Measurements from ENCODE around the gene SIGLEC7. TPM values are rescaled to one million over a fixed set of nuclear protein-coding genes. Genes with fewer than 3 reads are reported as not detected.

SIGLEC7 gene
- polyA plus RNA-seq, 1 of the 3 experiments (the other 2 are of a cell fraction): not detected

DNA sequence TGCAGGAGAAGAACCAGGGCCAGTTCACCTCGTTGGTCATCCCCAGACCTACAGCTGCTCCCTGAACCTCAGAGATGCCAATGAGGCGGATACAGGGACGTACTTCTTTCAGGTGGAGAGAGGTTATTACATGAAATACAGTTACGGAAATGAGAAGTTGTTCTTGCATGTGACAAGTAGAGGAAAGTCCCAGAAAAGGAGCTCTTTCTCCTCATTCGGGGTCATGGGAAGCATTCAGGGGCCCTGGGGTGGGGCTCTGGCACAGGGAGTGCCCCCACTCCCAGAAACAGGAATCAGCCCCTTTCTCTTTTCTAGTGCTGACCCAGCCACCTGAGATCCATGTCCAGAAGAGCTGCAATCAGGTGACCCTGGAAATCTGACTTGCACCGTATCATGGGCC, 21.9 kb upstream of the SIGLEC7 start:
- no peak for DNase-seq
- CTCF ChIA-PET: interaction anchor here (1.3 kb wide), 2 partner anchors 10 to 12 kb away, joined by 4 to 6 read pairs; no protein-coding TSS in a partner anchor
- no peaks in the 10 kb centered on the region for H4K20me1 ChIP-seq (ENCODE audit: insufficient read depth)
- POLR2A ChIA-PET: no interaction called here
- no peak overlapping the region for H3K4me3 ChIP-seq (ENCODE audit: low read depth in 2 of 2, low read length in 1 of 2)
- H3K4me2 ChIP-seq: no peak overlapping the region
- TF ChIP-seq, protein P1, sequence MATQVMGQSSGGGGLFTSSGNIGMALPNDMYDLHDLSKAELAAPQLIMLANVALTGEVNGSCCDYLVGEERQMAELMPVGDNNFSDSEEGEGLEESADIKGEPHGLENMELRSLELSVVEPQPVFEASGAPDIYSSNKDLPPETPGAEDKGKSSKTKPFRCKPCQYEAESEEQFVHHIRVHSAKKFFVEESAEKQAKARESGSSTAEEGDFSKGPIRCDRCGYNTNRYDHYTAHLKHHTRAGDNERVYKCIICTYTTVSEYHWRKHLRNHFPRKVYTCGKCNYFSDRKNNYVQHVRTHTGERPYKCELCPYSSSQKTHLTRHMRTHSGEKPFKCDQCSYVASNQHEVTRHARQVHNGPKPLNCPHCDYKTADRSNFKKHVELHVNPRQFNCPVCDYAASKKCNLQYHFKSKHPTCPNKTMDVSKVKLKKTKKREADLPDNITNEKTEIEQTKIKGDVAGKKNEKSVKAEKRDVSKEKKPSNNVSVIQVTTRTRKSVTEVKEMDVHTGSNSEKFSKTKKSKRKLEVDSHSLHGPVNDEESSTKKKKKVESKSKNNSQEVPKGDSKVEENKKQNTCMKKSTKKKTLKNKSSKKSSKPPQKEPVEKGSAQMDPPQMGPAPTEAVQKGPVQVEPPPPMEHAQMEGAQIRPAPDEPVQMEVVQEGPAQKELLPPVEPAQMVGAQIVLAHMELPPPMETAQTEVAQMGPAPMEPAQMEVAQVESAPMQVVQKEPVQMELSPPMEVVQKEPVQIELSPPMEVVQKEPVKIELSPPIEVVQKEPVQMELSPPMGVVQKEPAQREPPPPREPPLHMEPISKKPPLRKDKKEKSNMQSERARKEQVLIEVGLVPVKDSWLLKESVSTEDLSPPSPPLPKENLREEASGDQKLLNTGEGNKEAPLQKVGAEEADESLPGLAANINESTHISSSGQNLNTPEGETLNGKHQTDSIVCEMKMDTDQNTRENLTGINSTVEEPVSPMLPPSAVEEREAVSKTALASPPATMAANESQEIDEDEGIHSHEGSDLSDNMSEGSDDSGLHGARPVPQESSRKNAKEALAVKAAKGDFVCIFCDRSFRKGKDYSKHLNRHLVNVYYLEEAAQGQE (IDR thresholded peaks at IDR 0.05; ENCODE audit: low read depth, low read length): no peak
- TF ChIP-seq YY1 (IDR thresholded peaks at IDR 0.05; ENCODE audit: low read depth): no peak
- TF ChIP-seq EP300 (IDR thresholded peaks at IDR 0.05; ENCODE audit: borderline replicate concordance in 1 of 2, low read depth in 1 of 2, low read length in 1 of 2): no peak
- no peak for TF ChIP-seq MEF2A (IDR thresholded peaks at IDR 0.05; ENCODE audit: borderline replicate concordance, low read depth)
- no peak for TF ChIP-seq RAD21 (IDR thresholded peaks at IDR 0.05; ENCODE audit: low read length)
- no peak for TF ChIP-seq SIN3A (IDR thresholded peaks at IDR 0.05; ENCODE audit: borderline replicate concordance, low read depth, low read length)
- TF ChIP-seq, protein P2, sequence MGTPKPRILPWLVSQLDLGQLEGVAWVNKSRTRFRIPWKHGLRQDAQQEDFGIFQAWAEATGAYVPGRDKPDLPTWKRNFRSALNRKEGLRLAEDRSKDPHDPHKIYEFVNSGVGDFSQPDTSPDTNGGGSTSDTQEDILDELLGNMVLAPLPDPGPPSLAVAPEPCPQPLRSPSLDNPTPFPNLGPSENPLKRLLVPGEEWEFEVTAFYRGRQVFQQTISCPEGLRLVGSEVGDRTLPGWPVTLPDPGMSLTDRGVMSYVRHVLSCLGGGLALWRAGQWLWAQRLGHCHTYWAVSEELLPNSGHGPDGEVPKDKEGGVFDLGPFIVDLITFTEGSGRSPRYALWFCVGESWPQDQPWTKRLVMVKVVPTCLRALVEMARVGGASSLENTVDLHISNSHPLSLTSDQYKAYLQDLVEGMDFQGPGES (IDR thresholded peaks at IDR 0.05; ENCODE audit: low read depth, low read length): no peak
- TF ChIP-seq, protein P3, sequence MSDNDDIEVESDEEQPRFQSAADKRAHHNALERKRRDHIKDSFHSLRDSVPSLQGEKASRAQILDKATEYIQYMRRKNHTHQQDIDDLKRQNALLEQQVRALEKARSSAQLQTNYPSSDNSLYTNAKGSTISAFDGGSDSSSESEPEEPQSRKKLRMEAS (IDR thresholded peaks at IDR 0.05; ENCODE audit: low read depth): no peak
- no peak for TF ChIP-seq POLR2AphosphoS5 (IDR thresholded peaks at IDR 0.05; ENCODE audit: low read depth, low read length)
- TF ChIP-seq MXI1 (IDR thresholded peaks at IDR 0.05; ENCODE audit: low read depth, low read length): no peak
- no peak for TF ChIP-seq TCF12 (IDR thresholded peaks at IDR 0.05)
- TF ChIP-seq GABPA (IDR thresholded peaks at IDR 0.05; ENCODE audit: low read depth): no peak
- TF ChIP-seq, protein P4, sequence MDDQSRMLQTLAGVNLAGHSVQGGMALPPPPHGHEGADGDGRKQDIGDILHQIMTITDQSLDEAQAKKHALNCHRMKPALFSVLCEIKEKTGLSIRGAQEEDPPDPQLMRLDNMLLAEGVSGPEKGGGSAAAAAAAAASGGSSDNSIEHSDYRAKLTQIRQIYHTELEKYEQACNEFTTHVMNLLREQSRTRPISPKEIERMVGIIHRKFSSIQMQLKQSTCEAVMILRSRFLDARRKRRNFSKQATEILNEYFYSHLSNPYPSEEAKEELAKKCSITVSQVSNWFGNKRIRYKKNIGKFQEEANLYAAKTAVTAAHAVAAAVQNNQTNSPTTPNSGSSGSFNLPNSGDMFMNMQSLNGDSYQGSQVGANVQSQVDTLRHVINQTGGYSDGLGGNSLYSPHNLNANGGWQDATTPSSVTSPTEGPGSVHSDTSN (IDR thresholded peaks at IDR 0.05): no peak
- TF ChIP-seq, protein P5, sequence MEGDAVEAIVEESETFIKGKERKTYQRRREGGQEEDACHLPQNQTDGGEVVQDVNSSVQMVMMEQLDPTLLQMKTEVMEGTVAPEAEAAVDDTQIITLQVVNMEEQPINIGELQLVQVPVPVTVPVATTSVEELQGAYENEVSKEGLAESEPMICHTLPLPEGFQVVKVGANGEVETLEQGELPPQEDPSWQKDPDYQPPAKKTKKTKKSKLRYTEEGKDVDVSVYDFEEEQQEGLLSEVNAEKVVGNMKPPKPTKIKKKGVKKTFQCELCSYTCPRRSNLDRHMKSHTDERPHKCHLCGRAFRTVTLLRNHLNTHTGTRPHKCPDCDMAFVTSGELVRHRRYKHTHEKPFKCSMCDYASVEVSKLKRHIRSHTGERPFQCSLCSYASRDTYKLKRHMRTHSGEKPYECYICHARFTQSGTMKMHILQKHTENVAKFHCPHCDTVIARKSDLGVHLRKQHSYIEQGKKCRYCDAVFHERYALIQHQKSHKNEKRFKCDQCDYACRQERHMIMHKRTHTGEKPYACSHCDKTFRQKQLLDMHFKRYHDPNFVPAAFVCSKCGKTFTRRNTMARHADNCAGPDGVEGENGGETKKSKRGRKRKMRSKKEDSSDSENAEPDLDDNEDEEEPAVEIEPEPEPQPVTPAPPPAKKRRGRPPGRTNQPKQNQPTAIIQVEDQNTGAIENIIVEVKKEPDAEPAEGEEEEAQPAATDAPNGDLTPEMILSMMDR (IDR thresholded peaks at IDR 0.05): no peak
- TF ChIP-seq FOSL2 (IDR thresholded peaks at IDR 0.05; ENCODE audit: borderline replicate concordance, low read depth): no peak
- TF ChIP-seq, protein P6, sequence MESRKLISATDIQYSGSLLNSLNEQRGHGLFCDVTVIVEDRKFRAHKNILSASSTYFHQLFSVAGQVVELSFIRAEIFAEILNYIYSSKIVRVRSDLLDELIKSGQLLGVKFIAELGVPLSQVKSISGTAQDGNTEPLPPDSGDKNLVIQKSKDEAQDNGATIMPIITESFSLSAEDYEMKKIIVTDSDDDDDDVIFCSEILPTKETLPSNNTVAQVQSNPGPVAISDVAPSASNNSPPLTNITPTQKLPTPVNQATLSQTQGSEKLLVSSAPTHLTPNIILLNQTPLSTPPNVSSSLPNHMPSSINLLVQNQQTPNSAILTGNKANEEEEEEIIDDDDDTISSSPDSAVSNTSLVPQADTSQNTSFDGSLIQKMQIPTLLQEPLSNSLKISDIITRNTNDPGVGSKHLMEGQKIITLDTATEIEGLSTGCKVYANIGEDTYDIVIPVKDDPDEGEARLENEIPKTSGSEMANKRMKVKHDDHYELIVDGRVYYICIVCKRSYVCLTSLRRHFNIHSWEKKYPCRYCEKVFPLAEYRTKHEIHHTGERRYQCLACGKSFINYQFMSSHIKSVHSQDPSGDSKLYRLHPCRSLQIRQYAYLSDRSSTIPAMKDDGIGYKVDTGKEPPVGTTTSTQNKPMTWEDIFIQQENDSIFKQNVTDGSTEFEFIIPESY (IDR thresholded peaks at IDR 0.05; ENCODE audit: borderline replicate concordance, low read depth): no peak
- no peak for TF ChIP-seq JUND (IDR thresholded peaks at IDR 0.05)
- no peak for TF ChIP-seq FOXJ3 (CRISPR knock-in tag; IDR thresholded peaks at IDR 0.05)
- no peaks in the 10 kb centered on the region for H3K9me2 ChIP-seq
- WGBS (ENCODE audit: low lambda C conversion rate): 34% methylated on average over 6 of the region's 6 CpGs
- no peak overlapping the region for H2AFZ ChIP-seq (ENCODE audit: low read depth)
- H3K4me1 ChIP-seq (ENCODE audit: control insufficient read depth in 1 of 2, insufficient read depth in 2 of 2, low read depth in 1 of 2, low read length in 1 of 2): no peaks in the 10 kb centered on the region
- H3F3A ChIP-seq (replicated peaks; ENCODE audit: insufficient read depth): no peaks in the 10 kb centered on the region
- peaks cover 61% of the 10 kb centered on the region for H3K27me3 ChIP-seq (ENCODE audit: insufficient read depth)
- H3K9ac ChIP-seq: no peak overlapping the region
- no peaks in the 10 kb centered on the region for H3K79me2 ChIP-seq (ENCODE audit: insufficient read depth)
- H3K27ac ChIP-seq (ENCODE audit: low read depth in 2 of 2, low read length in 1 of 2): no peak overlapping the region
- H3K36me3 ChIP-seq (replicated peaks in 1 of 2; ENCODE audit: control insufficient read depth in 1 of 2, insufficient read depth in 2 of 2, low read length in 1 of 2): no peaks in the 10 kb centered on the region
- H3K9me3 ChIP-seq: no peaks in the 10 kb centered on the region

All from SK-N-SH (cell line).